SK-N-SH (cell line): ENCODE measurements around the gene PIK3R5.

Experiments
- CHD2 ChIP-seq: fragments of 150-350 bp; IDR thresholded peaks from 2 replicates; pipeline ENCODE4 v1.6.1; 2018; ENCODE audit warnings: low read length; ENCODE audit not compliant: partially characterized antibody
- FOXM1 ChIP-seq: IDR thresholded peaks from 2 replicates; pipeline ENCODE4 v1.4.0; 2012; ENCODE audit warnings: low read depth, mild to moderate bottlenecking
- RFX5 ChIP-seq: IDR thresholded peaks from 2 replicates; pipeline ENCODE4 v1.6.1; 2012; ENCODE audit warnings: mild to moderate bottlenecking, improper control_type of control experiment, low read length
- TAF1 ChIP-seq: IDR thresholded peaks from 2 replicates; pipeline ENCODE4 v1.6.1; 2012; ENCODE audit warnings: low read depth, mild to moderate bottlenecking, low read length, moderate library complexity, borderline replicate concordance
- TEAD4 ChIP-seq: IDR thresholded peaks from 2 replicates; pipeline ENCODE4 v1.4.0; 2012; ENCODE audit warnings: mild to moderate bottlenecking, borderline replicate concordance; ENCODE audit not compliant: insufficient read depth
- YY1 ChIP-seq: IDR thresholded peaks from 2 replicates; pipeline ENCODE4 v1.4.0; 2012; ENCODE audit warnings: low read depth, mild to moderate bottlenecking
- TF ChIP-seq, protein P1 (sequence below): fragments of 200-600 bp; sonication (generic); IDR thresholded peaks from 2 replicates; pipeline ENCODE4 v1.6.1; 2017; ENCODE audit warnings: antibody characterized with exemption, mild to moderate bottlenecking, moderate library complexity
- TF ChIP-seq, protein P2 (sequence below): IDR thresholded peaks from 2 replicates; pipeline ENCODE4 v1.4.0; 2012; ENCODE audit warnings: low read depth
- TF ChIP-seq, protein P3 (sequence below): IDR thresholded peaks from 2 replicates; pipeline ENCODE4 v1.6.1; 2012; ENCODE audit warnings: mild to moderate bottlenecking, low read depth, low read length, moderate library complexity

DNA sequence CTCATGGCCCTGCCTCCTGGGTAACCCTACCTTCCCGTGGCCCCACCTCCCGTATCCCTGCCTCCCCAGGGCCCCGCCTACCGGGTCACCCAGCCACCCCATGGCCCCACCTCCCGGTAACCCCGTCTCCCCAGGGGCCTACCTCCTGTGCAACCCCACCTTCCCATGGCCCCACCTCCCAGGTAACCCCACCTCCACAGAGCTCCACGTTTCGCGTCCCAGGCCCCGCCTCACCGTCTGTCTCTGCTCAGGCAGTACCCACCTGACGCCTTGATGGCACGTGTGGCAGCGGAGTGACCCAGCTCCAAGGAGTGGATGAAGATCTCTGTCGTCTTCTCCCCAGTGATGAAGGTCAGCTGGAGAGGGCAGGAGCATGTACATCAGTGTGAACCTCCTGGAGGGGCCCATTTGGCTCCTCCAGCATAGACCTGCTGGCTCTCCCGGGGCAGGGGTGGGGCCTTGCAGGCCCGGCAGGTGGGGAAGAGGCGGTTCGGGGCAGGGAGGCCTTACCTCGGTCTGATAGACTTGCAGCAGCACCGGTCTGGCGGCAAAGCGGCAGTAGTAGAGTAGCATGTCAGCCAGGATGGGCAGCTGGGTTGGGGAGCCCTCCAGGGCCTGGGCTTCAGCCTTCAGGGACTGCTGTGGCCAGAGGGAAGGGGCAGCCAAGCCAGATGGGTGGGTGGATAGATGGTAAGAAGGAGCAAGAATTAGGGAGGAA is 79.4 kb downstream of the PIK3R5 start:
- TF ChIP-seq TEAD4 (no peak), YY1 (no peak), CHD2 (no peak), TAF1 (no peak), FOXM1 (no peak), RFX5 (no peak)
- TF ChIP-seq, protein P1, sequence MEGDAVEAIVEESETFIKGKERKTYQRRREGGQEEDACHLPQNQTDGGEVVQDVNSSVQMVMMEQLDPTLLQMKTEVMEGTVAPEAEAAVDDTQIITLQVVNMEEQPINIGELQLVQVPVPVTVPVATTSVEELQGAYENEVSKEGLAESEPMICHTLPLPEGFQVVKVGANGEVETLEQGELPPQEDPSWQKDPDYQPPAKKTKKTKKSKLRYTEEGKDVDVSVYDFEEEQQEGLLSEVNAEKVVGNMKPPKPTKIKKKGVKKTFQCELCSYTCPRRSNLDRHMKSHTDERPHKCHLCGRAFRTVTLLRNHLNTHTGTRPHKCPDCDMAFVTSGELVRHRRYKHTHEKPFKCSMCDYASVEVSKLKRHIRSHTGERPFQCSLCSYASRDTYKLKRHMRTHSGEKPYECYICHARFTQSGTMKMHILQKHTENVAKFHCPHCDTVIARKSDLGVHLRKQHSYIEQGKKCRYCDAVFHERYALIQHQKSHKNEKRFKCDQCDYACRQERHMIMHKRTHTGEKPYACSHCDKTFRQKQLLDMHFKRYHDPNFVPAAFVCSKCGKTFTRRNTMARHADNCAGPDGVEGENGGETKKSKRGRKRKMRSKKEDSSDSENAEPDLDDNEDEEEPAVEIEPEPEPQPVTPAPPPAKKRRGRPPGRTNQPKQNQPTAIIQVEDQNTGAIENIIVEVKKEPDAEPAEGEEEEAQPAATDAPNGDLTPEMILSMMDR = no peak
- TF ChIP-seq, protein P2, sequence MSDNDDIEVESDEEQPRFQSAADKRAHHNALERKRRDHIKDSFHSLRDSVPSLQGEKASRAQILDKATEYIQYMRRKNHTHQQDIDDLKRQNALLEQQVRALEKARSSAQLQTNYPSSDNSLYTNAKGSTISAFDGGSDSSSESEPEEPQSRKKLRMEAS = no peak
- TF ChIP-seq, protein P3, sequence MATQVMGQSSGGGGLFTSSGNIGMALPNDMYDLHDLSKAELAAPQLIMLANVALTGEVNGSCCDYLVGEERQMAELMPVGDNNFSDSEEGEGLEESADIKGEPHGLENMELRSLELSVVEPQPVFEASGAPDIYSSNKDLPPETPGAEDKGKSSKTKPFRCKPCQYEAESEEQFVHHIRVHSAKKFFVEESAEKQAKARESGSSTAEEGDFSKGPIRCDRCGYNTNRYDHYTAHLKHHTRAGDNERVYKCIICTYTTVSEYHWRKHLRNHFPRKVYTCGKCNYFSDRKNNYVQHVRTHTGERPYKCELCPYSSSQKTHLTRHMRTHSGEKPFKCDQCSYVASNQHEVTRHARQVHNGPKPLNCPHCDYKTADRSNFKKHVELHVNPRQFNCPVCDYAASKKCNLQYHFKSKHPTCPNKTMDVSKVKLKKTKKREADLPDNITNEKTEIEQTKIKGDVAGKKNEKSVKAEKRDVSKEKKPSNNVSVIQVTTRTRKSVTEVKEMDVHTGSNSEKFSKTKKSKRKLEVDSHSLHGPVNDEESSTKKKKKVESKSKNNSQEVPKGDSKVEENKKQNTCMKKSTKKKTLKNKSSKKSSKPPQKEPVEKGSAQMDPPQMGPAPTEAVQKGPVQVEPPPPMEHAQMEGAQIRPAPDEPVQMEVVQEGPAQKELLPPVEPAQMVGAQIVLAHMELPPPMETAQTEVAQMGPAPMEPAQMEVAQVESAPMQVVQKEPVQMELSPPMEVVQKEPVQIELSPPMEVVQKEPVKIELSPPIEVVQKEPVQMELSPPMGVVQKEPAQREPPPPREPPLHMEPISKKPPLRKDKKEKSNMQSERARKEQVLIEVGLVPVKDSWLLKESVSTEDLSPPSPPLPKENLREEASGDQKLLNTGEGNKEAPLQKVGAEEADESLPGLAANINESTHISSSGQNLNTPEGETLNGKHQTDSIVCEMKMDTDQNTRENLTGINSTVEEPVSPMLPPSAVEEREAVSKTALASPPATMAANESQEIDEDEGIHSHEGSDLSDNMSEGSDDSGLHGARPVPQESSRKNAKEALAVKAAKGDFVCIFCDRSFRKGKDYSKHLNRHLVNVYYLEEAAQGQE = no peak
